ENCODE data around the gene PELI1.

- TF ChIP-seq EZH2 (IDR thresholded peaks at IDR 0.05; ENCODE audit: borderline replicate concordance, low read depth, low read length, severe bottlenecking) (no peak), CTCF (IDR thresholded peaks at IDR 0.05; ENCODE audit: extremely low read depth in 1 of 2, insufficient read depth in 1 of 2, low read depth in 1 of 2, low read length in 2 of 2) (no peak), POLR2AphosphoS5 (IDR thresholded peaks at IDR 0.05; ENCODE audit: insufficient read depth, low read depth, low read length) (no peak), POLR2A (IDR thresholded peaks at IDR 0.05; ENCODE audit: low read depth, low read length) (no peak), JUN (IDR thresholded peaks at IDR 0.05; ENCODE audit: borderline replicate concordance, insufficient read depth, insufficient read length, low read depth) (no peak), FOS (IDR thresholded peaks at IDR 0.05; ENCODE audit: borderline replicate concordance, insufficient read depth, low read length) (no peak), GATA2 (IDR thresholded peaks at IDR 0.05; ENCODE audit: insufficient read depth, insufficient read length, low read depth, low read length) (no peak)
- TF ChIP-seq, protein P1, sequence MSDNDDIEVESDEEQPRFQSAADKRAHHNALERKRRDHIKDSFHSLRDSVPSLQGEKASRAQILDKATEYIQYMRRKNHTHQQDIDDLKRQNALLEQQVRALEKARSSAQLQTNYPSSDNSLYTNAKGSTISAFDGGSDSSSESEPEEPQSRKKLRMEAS (IDR thresholded peaks at IDR 0.05; ENCODE audit: insufficient read depth, insufficient read length): no peak
Measured at GRCh38 chr2:64166212-64166611, 22.0 kb upstream of the PELI1 start.
